ENCODE data around the gene MYT1. TPM values are rescaled to one million over a fixed set of nuclear protein-coding genes. Genes with fewer than 3 reads are reported as not detected.

MYT1 gene
- polyA plus RNA-seq, 5 donors: 0.13 to 0.43 (median 0.24) TPM

GRCh38 chr20:64153861-64154589 lies 10.2 kb upstream of the MYT1 start:
- DNase-seq: no peak

GRCh38 chr20:64154590-64155257 lies 9.5 kb upstream of the MYT1 start:
- DNase-seq: no peak

- no peak for DNase-seq
These were observed 8.8 kb upstream of the MYT1 start for GRCh38 chr20:64155258-64156135.

- no peak for DNase-seq
These were observed 7.9 kb upstream of the MYT1 start for GRCh38 chr20:64156136-64156885.

GRCh38 chr20:64156886-64157875 lies 7.1 kb upstream of the MYT1 start:
- no peak for DNase-seq

GRCh38 chr20:64157878-64158277 lies 6.4 kb upstream of the MYT1 start:
- no peak for DNase-seq

GRCh38 chr20:64158346-64159285 lies 5.6 kb upstream of the MYT1 start:
- DNase-seq: no peak

GRCh38 chr20:64159286-64159680 lies 5.0 kb upstream of the MYT1 start:
- no peak for DNase-seq

- no peak for DNase-seq
These were observed 4.5 kb upstream of the MYT1 start for GRCh38 chr20:64159711-64160110.

GRCh38 chr20:64160118-64160517 lies 4.1 kb upstream of the MYT1 start:
- DNase-seq: no peak

GRCh38 chr20:64160526-64161355 lies 3.5 kb upstream of the MYT1 start:
- DNase-seq: no peak

- peak; percentile 60 to 61 for DNase-seq
These were observed 2.7 kb upstream of the MYT1 start for GRCh38 chr20:64161356-64162238.

GRCh38 chr20:64162239-64162910 lies 1.9 kb upstream of the MYT1 start:
- DNase-seq: no peak

- DNase-seq: no peak
These were observed 503 bp upstream of the MYT1 start for GRCh38 chr20:64163776-64164122.

- DNase-seq: no peak
These were observed 1.8 kb downstream of the MYT1 start for GRCh38 chr20:64165866-64166600.

Measured in right lung (tissue), 5 donors.